ENCODE data around the gene SLC39A11.

The SLC39A11 gene

GRCh38 chr17:72724267-72724666 is 368.2 kb downstream of the SLC39A11 start:
- no peak overlapping the region for H3K4me2 ChIP-seq (ENCODE audit: low read length)
- no peak overlapping the region for H2AK5ac ChIP-seq (ENCODE audit: low read length)
- no peak overlapping the region for H3K14ac ChIP-seq (ENCODE audit: low read length)
- H3K18ac ChIP-seq (ENCODE audit: low read length) = no peak overlapping the region
- H3K4ac ChIP-seq (ENCODE audit: low read depth, low read length) = no peak overlapping the region
- no peak overlapping the region for H2BK5ac ChIP-seq (ENCODE audit: low read depth, low read length, poor library complexity)
- no peak overlapping the region for H4K12ac ChIP-seq (ENCODE audit: low read depth, low read length)
- H3K79me2 ChIP-seq (ENCODE audit: control insufficient read depth, insufficient read depth, low read length, poor library complexity) = no peaks in the 10 kb centered on the region
- H3K4me3 ChIP-seq (ENCODE audit: low read depth, low read length) = no peak overlapping the region
- no peak for DNase-seq
- H3K36me3 ChIP-seq (ENCODE audit: control insufficient read depth in 1 of 2, insufficient read depth in 2 of 2, low read length in 2 of 2) = no peaks in the 10 kb centered on the region
- no peak overlapping the region for H3K27ac ChIP-seq (ENCODE audit: low read depth, low read length)
- no peak overlapping the region for H3K23ac ChIP-seq (ENCODE audit: low read length)
- no peak overlapping the region for H2AFZ ChIP-seq (ENCODE audit: insufficient read depth, low read length, poor library complexity)
- no CpG with 5 or more reads among the region's 2 CpGs for WGBS (ENCODE audit: extremely low coverage, insufficient coverage, insufficient read length)
- no peaks in the 10 kb centered on the region for H3K79me1 ChIP-seq (ENCODE audit: low read length)
- H3K9me3 ChIP-seq (ENCODE audit: insufficient read depth, low read depth, low read length) = no peaks in the 10 kb centered on the region
- H3K4me1 ChIP-seq (ENCODE audit: control insufficient read depth in 1 of 2, insufficient read depth in 2 of 2, low read length in 2 of 2) = peaks cover 0 to 2% of the 10 kb centered on the region in 2 experiments
- no peak overlapping the region for H2BK12ac ChIP-seq (ENCODE audit: low read length)
- no peak overlapping the region for H3K9ac ChIP-seq (ENCODE audit: low read length)
- no peak overlapping the region for H2BK120ac ChIP-seq (ENCODE audit: insufficient read depth, low read length, poor library complexity)
- H4K91ac ChIP-seq (ENCODE audit: low read depth, low read length) = no peak overlapping the region
- no peak overlapping the region for H4K8ac ChIP-seq (ENCODE audit: low read depth, low read length)
- no peaks in the 10 kb centered on the region for H3K27me3 ChIP-seq (ENCODE audit: insufficient read depth, low read length)

GRCh38 chr17:72723711-72724110 is 368.8 kb downstream of the SLC39A11 start:
- no peak overlapping the region for H2AK5ac ChIP-seq (ENCODE audit: low read length)
- H3K4ac ChIP-seq (ENCODE audit: low read depth, low read length) = no peak overlapping the region
- no peak overlapping the region for H3K27ac ChIP-seq (ENCODE audit: low read depth, low read length)
- H3K18ac ChIP-seq (ENCODE audit: low read length) = no peak overlapping the region
- H4K12ac ChIP-seq (ENCODE audit: low read depth, low read length) = no peak overlapping the region
- H3K14ac ChIP-seq (ENCODE audit: low read length) = no peak overlapping the region
- H4K8ac ChIP-seq (ENCODE audit: low read depth, low read length) = no peak overlapping the region
- no peaks in the 10 kb centered on the region for H3K79me2 ChIP-seq (ENCODE audit: control insufficient read depth, insufficient read depth, low read length, poor library complexity)
- H2AFZ ChIP-seq (ENCODE audit: insufficient read depth, low read length, poor library complexity) = no peak overlapping the region
- no peak overlapping the region for H2BK12ac ChIP-seq (ENCODE audit: low read length)
- H2BK5ac ChIP-seq (ENCODE audit: low read depth, low read length, poor library complexity) = no peak overlapping the region
- no peak for DNase-seq
- no peaks in the 10 kb centered on the region for H3K79me1 ChIP-seq (ENCODE audit: low read length)
- H3K9me3 ChIP-seq (ENCODE audit: insufficient read depth, low read depth, low read length) = no peaks in the 10 kb centered on the region
- no peak overlapping the region for H3K4me3 ChIP-seq (ENCODE audit: low read depth, low read length)
- no peak overlapping the region for H4K91ac ChIP-seq (ENCODE audit: low read depth, low read length)
- no peak overlapping the region for H3K4me2 ChIP-seq (ENCODE audit: low read length)
- no peak overlapping the region for H3K9ac ChIP-seq (ENCODE audit: low read length)
- no peaks in the 10 kb centered on the region for H3K36me3 ChIP-seq (ENCODE audit: control insufficient read depth in 1 of 2, insufficient read depth in 2 of 2, low read length in 2 of 2)
- H3K27me3 ChIP-seq (ENCODE audit: insufficient read depth, low read length) = no peaks in the 10 kb centered on the region
- no peak overlapping the region for H2BK120ac ChIP-seq (ENCODE audit: insufficient read depth, low read length, poor library complexity)
- no CpG with 5 or more reads among the region's 7 CpGs for WGBS (ENCODE audit: extremely low coverage, insufficient coverage, insufficient read length)
- peaks cover 0 to 2% of the 10 kb centered on the region in 2 experiments for H3K4me1 ChIP-seq (ENCODE audit: control insufficient read depth in 1 of 2, insufficient read depth in 2 of 2, low read length in 2 of 2)
- no peak overlapping the region for H3K23ac ChIP-seq (ENCODE audit: low read length)

- H3K4ac ChIP-seq (ENCODE audit: low read depth, low read length) = no peak overlapping the region
- H2AFZ ChIP-seq (ENCODE audit: insufficient read depth, low read length, poor library complexity) = no peak overlapping the region
- H2AK5ac ChIP-seq (ENCODE audit: low read length) = no peak overlapping the region
- H4K8ac ChIP-seq (ENCODE audit: low read depth, low read length) = no peak overlapping the region
- H4K12ac ChIP-seq (ENCODE audit: low read depth, low read length) = no peak overlapping the region
- H3K9ac ChIP-seq (ENCODE audit: low read length) = no peak overlapping the region
- peaks cover 4% of the 10 kb centered on the region for H3K79me1 ChIP-seq (ENCODE audit: low read length)
- H3K14ac ChIP-seq (ENCODE audit: low read length) = no peak overlapping the region
- no peaks in the 10 kb centered on the region for H3K79me2 ChIP-seq (ENCODE audit: control insufficient read depth, insufficient read depth, low read length, poor library complexity)
- H3K4me1 ChIP-seq (ENCODE audit: control insufficient read depth in 1 of 2, insufficient read depth in 2 of 2, low read length in 2 of 2) = peaks cover 12 to 13% of the 10 kb centered on the region in 2 experiments
- H3K4me2 ChIP-seq (ENCODE audit: low read length) = no peak overlapping the region
- no peaks in the 10 kb centered on the region for H3K27me3 ChIP-seq (ENCODE audit: insufficient read depth, low read length)
- no peak overlapping the region for H3K4me3 ChIP-seq (ENCODE audit: low read depth, low read length)
- no peak overlapping the region for H3K18ac ChIP-seq (ENCODE audit: low read length)
- no peak overlapping the region for H4K91ac ChIP-seq (ENCODE audit: low read depth, low read length)
- no peaks in the 10 kb centered on the region for H3K9me3 ChIP-seq (ENCODE audit: insufficient read depth, low read depth, low read length)
- no peak overlapping the region for H3K23ac ChIP-seq (ENCODE audit: low read length)
- no peak overlapping the region for H2BK5ac ChIP-seq (ENCODE audit: low read depth, low read length, poor library complexity)
- no peak overlapping the region for H3K27ac ChIP-seq (ENCODE audit: low read depth, low read length)
- H2BK120ac ChIP-seq (ENCODE audit: insufficient read depth, low read length, poor library complexity) = no peak overlapping the region
- no peak overlapping the region for H2BK12ac ChIP-seq (ENCODE audit: low read length)
- no peak for DNase-seq
- no CpG with 5 or more reads among the region's 1 CpG for WGBS (ENCODE audit: extremely low coverage, insufficient coverage, insufficient read length)
- no peaks in the 10 kb centered on the region for H3K36me3 ChIP-seq (ENCODE audit: control insufficient read depth in 1 of 2, insufficient read depth in 2 of 2, low read length in 2 of 2)
These were observed 372.0 kb downstream of the SLC39A11 start for GRCh38 chr17:72720494-72720825.

DNA sequence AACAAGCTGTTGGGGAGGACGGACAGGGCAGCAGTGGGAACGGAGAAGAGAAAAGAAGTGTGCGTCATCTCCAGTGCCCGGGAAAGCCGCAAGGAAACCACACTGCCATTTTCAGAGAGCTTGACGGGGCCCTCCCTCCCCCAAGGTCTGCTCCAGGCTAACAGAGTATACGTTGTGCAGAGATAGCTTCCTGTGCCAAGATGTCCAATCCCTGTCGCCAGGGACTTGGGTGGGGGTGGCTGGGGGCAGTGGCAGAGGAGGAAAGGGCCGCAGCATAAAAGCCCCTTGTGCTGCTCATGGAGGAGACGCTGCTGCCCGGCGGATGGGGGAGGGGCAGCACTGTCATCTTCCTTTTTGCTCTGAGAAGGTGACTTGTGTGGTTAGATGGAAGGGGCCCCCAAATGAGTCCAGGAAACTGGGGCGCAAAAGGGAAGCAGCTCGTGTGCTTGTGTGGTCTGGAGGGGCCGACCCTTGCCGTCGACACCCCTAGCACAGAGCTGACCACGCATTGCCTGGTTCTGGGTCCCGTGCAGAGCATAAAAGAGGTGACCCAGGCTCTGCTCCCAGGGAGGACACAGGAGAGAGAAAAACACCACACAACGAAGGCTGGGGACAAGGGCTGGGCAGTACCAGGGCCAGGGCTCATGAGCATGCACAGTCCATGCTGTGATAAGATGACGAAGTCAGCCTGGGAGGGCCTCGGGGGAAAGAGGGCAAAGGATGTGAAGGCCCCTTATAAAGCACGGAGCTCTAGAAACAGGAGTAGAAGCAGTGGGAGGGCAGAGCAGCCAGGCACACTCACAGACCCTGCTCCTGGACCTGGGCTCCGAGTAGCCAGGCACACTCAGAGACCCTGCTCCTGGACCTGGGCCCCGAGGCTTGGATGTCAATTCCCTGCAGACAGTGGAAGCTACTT is 372.7 kb downstream of the SLC39A11 start:
- Histone ChIP-seq H3K4ac (ENCODE audit: low read depth, low read length) (no peak overlapping the region), H3K36me3 (ENCODE audit: control insufficient read depth in 1 of 2, insufficient read depth in 2 of 2, low read length in 2 of 2) (no peaks in the 10 kb centered on the region), H2BK120ac (ENCODE audit: insufficient read depth, low read length, poor library complexity) (no peak overlapping the region), H3K27ac (ENCODE audit: low read depth, low read length) (no peak overlapping the region), H3K4me1 (ENCODE audit: control insufficient read depth in 1 of 2, insufficient read depth in 2 of 2, low read length in 2 of 2) (peaks cover 12 to 13% of the 10 kb centered on the region in 2 experiments), H3K23ac (ENCODE audit: low read length) (no peak overlapping the region), H2AFZ (ENCODE audit: insufficient read depth, low read length, poor library complexity) (no peak overlapping the region), H3K18ac (ENCODE audit: low read length) (no peak overlapping the region), H3K4me3 (ENCODE audit: low read depth, low read length) (no peak overlapping the region), H2AK5ac (ENCODE audit: low read length) (no peak overlapping the region), H3K14ac (ENCODE audit: low read length) (no peak overlapping the region), H3K79me2 (ENCODE audit: control insufficient read depth, insufficient read depth, low read length, poor library complexity) (no peaks in the 10 kb centered on the region), H4K12ac (ENCODE audit: low read depth, low read length) (no peak overlapping the region), H4K91ac (ENCODE audit: low read depth, low read length) (no peak overlapping the region), H3K4me2 (ENCODE audit: low read length) (no peak overlapping the region), H3K9me3 (ENCODE audit: insufficient read depth, low read depth, low read length) (no peaks in the 10 kb centered on the region), H3K79me1 (ENCODE audit: low read length) (peaks cover 4% of the 10 kb centered on the region), H3K9ac (ENCODE audit: low read length) (no peak overlapping the region), H2BK12ac (ENCODE audit: low read length) (no peak overlapping the region), H4K8ac (ENCODE audit: low read depth, low read length) (no peak overlapping the region), H2BK5ac (ENCODE audit: low read depth, low read length, poor library complexity) (no peak overlapping the region), H3K27me3 (ENCODE audit: insufficient read depth, low read length) (no peaks in the 10 kb centered on the region)
- no CpG with 5 or more reads among the region's 25 CpGs for WGBS (ENCODE audit: extremely low coverage, insufficient coverage, insufficient read length)
- DNase-seq = no peak

All from trophoblast cell (in vitro differentiated cells and primary cell).